ENCODE data around the gene ANKS1A.

DNA sequence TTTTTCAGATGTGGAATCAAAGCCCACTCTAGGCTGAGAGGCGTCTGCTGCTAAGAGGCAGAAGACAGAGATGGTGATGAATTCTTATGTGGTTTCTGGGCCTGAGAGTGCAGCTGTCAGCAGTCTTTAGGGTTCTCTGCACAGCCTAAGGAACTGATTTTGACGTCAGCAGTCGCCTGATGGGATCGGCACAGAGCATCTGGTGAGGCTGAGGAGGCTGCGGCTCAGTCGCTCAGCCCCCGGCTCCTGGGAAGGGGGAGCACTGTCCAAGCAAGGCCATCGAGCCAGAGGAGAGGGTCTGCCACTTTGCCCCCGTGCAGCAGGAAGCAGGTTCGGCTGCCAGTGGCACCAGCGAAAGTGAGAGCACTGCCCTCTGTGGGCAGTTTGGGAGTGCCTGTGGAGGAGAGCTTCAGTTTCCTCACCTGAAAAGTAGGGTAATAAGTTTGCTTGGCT lies 159.6 kb downstream of the ANKS1A start:
- TF ChIP-seq GATA3 (IDR thresholded peaks at IDR 0.05; ENCODE audit: low read depth, low read length), result no peak
- TF ChIP-seq GATA2 (IDR thresholded peaks at IDR 0.05; ENCODE audit: low read depth, low read length), result no peak
